Superior temporal gyrus (tissue), 1 donor: ENCODE data around the gene ENAM.
"Not testable (repeated sequence)": the region's sequence is repeated elsewhere in the genome, so short reads cannot be mapped to it uniquely, and the experiment has no call there.

ENCODE experiments used
- DNase-seq: peaks from one replicate; pipeline ENCODE4 v3.0.0-alpha.2; 2016; ENCODE audit errors: extremely low spot score

Gene ENAM

GRCh38 chr4:70676554-70677090 is 48.1 kb downstream of the ENAM start:
- DNase-seq, result no peak

GRCh38 chr4:70678383-70678999 is 49.9 kb downstream of the ENAM start:
- DNase-seq, result no peak

GRCh38 chr4:70680934-70681333 is 52.4 kb downstream of the ENAM start:
- no peak for DNase-seq

- DNase-seq, result no peak
Observed at GRCh38 chr4:70681704-70682103, 53.2 kb downstream of the ENAM start.

- not testable (repeated sequence) for DNase-seq
Observed at GRCh38 chr4:70682142-70682541, 53.6 kb downstream of the ENAM start.

GRCh38 chr4:70687392-70687791 is 58.8 kb downstream of the ENAM start:
- DNase-seq, result no peak

GRCh38 chr4:70687821-70688794 is 59.6 kb downstream of the ENAM start, which contains the start of gene UTP3:
UTP3 (plus strand) TSS chr4:70688532; CDS start chr4:70688678, 146 bp downstream.
- peak; percentile 100 for DNase-seq

- no peak for DNase-seq
Observed at GRCh38 chr4:70688795-70689231, 60.3 kb downstream of the ENAM start.

GRCh38 chr4:70691661-70692060 is 63.1 kb downstream of the ENAM start:
- no peak for DNase-seq

- DNase-seq, result not testable (repeated sequence)
Observed at GRCh38 chr4:70694633-70695032, 66.1 kb downstream of the ENAM start.
